ENCODE results near the gene CDKN1A.
"Not testable (repeated sequence)": the region's sequence is repeated elsewhere in the genome, so short reads cannot be mapped to it uniquely, and the experiment has no call there.

The CDKN1A gene

DNA sequence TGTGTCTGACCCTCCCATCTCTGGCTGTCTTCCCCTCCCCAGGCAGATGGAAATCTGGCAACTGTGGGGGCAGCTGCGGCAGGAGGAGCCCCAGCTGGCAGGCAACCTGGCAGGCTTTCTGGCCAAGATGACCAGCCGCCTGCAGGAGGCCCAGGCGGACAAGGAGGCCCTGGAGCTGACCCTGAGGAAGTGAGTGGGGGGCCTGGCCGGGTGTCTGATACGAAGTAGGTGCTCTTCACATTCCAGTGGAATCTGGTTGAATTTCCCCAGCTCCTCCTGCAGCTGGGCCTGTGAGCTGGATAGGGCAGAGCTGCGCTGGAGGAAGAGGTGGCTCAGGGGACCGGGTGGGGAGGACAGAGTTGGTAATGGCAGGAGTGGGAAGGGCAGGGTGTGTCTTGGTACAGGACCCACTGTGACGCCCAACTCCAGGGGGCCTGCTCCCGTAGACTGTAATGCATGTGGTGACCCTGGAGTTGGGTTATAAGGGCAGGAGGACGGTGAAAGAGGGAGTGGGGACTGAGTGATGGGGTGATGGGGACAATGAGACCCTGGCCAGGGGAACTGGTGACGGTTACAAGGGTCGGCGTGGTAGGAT lies 38.8 kb downstream of the CDKN1A start:
- FAIRE-seq (no peak), DNase-seq (ENCODE audit: extremely low spot score, insufficient read length, low read depth) (no peak)

DNA sequence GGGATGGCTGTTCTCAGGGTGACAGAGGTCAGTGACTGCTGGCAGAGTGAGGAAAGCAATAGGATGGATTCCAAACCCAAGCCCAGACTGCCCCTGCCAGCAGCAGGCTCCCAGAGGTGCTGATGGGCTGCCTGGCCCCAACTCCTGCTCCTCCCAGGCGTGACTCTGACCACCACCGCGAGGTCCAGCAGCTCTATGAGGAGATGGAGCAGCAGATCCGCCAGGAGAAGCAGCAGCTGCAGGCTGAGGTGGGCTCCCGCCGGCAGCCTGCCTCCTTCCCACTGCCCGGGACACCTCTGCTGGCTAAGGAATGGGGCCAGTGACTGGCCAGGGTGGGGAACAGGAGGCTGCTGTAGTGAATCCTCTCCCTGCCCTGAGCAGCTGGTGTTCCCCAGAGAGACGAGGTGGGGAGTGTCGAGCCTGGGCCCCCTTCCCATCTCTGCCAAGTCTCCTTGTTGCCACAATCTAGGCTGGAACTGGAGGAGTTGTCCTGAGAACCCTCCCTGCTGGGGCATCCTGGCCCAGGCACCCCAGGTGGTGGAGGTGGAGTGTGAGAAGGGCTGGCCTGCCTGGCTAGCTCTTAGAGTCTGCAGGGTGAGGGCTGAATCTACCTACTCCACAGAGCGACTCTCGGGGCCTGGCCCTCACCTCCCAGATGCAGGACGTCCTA lies 39.5 kb downstream of the CDKN1A start:
- FAIRE-seq (no peak), DNase-seq (ENCODE audit: extremely low spot score, insufficient read length, low read depth) (no peak)

DNA sequence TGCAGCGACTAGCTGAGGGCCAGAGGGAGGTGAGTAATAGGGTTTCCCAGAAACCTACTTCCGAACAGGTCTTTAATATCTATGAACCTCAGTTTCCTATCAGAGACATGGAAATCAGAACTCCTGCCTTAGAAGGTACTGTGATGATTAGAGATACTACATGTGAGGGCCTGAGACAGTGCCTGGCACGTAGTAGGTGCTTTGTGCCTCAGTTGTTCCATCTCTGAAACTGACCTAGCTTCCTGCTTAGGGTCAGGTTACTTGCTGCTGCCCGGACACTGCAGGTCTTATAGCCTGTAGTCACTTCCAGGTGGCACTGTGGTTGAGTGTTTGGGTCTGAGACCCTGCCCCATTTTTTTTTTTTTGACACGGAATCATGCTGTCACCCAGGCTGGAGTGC lies 40.0 kb downstream of the CDKN1A start:
- no peak for FAIRE-seq
- DNase-seq (ENCODE audit: extremely low spot score, insufficient read length, low read depth): no peak

DNA sequence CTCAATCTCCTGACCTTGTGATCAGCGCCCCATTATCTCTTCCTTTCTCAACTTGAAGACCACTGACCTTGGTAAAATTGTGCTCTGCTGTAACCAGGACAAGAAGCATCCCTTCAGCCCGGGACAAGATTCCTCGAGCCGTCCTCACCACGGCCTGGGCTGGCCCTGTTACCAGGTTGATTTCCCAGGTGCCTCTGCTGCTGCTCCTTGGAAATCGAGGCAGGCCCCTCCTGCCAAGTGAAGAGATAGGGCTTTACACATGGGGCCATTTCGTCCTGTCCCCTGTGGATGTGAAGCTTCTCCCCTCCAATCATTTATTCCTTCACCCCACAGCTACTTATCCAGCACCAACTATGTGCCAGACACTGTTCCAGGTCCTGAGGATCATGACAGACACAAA lies 40.6 kb downstream of the CDKN1A start:
- no peak for DNase-seq (ENCODE audit: extremely low spot score, insufficient read length, low read depth)
- no peak for FAIRE-seq

DNA sequence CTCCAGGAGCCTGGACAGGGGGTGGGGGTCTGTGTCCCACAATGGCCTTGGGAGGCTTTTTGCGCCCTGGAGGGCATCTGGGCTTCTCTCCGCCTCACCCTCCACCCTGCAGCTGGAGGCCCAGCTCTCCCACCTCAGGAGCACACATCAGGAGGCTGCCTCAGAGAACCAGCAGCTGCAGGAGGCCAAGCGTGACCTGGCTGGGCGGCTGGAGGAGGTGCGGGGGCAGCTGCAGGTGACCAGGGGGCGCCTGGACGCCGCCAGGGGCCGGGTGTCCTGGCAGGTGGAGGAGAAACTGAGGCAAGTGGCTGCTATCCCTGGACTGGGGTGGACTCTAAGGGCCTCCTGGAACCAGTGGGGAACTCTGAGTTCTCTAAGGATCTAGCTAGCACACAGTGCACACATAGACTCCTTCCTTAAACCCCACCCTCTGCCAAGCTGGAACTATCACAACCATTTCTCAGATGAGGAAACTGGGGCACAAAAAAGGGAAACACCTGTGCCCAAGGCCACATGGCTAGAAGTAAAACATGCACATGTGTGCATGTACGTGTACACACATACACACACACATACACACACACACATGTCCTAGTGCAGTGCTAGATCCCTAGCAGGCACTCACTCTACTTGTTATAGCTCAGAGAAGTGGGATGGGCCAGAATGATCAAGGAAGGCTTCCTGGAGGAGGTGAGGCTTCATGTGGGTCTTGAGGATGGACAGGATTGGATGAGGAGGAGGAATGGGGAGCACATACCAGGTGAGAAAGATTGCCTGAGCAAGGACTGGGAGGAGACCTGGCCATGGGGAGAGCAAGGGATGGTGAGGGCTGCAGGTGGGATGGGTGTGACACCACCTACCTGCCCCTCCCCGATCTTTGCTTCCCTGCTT lies 42.0 kb downstream of the CDKN1A start:
- DNase-seq (ENCODE audit: extremely low spot score, insufficient read length, low read depth) (no peak), FAIRE-seq (no peak)

DNA sequence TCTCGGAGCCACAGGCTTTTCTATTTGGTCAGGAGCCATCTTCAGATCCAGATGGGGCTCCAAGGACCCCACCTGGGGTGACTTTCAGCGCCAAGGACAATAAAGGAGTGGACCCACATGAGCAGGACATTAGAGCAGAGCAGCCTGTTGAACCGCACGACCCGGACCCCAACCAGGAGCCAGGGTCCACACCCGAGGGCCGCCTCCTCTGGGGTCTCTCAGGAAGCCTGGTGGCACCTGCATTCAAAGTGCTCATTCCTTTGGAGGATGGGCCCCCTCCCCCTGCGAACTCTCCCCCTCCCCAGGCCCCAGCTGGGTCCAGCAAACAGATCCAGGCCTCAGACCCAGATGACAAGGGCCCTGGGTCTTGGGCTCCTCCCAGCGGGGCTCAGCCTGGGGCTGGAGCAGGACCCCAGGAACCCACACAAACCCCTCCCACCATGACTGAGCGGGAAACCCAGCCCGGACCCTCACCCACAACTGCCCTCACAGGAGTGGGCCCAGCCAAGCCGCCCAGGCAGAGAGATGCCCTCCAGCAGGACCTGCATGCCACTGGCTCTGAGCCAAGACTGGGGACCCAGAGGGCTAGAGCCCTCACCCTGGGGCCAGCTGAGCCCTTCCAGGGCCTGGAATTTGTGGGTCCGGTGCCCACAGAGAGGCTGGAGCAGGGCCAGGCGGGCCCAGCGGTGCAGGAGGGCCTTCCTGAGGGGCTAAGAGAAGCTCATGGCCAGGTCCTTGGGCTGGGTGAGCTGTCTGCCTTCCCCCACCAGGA lies 43.0 kb downstream of the CDKN1A start:
- FAIRE-seq (no peak), DNase-seq (ENCODE audit: extremely low spot score, insufficient read length, low read depth) (no peak)

DNA sequence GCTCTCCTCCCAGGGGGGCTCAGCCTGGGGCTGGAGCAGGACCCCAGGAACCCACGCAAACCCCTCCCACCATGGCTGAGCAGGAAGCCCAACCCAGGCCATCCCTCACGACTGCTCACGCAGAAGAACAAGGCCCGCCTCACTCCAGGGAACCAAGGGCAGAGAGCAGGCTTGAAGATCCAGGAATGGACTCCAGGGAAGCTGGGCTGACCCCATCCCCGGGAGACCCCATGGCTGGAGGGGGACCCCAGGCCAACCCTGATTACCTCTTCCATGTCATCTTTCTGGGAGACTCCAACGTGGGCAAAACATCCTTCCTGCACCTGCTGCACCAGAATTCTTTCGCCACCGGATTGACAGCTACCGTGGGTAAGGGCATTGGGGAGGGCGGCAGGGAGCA lies 43.9 kb downstream of the CDKN1A start:
- FAIRE-seq: no peak

DNA sequence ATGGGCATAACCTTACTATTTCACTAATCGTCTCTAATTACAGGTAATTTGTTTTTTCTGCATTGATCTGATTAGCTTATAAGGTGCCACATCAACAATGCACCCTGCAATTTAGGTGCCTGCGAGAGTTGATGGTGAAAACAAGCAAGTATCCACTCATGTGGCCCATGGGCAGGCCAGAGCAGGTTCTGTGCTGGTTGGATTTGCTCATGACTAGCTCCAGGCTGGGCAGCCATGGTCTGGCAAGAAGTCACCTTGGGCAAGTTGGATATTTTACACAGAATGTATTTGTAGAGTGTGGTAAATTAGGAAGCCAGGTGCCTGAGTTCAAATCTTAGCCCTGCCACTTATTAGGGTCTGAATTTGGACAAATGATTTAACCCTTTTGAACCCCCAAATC lies 44.4 kb downstream of the CDKN1A start:
- DNase-seq (ENCODE audit: extremely low spot score, insufficient read length, low read depth) (no peak), FAIRE-seq (no peak)

More for the DNA sequence above, 43.9 kb downstream of the CDKN1A start:
- no peak for DNase-seq (ENCODE audit: extremely low spot score, insufficient read length, low read depth)

DNA sequence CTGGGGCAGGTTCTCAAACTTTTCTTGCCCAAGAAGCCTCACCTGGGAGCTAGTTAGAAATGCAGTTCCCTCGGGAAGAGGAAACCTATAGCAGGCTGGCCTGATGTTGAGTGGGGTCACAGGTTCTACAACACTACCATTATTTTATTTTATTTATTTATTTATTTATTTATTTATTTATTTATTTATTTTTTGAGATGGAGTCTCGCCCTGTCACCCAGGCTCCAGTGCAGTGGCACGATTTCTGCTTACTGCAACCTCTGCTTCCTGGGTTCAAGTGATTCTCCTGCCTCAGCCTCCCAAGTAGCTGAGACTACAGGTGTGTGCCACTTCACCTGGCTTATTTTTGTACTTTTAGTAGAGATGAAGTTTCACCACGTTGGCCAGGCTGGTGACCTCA lies 45.5 kb downstream of the CDKN1A start:
- FAIRE-seq; DNase-seq (ENCODE audit: extremely low spot score, insufficient read length, low read depth): not testable (repeated sequence)

DNA sequence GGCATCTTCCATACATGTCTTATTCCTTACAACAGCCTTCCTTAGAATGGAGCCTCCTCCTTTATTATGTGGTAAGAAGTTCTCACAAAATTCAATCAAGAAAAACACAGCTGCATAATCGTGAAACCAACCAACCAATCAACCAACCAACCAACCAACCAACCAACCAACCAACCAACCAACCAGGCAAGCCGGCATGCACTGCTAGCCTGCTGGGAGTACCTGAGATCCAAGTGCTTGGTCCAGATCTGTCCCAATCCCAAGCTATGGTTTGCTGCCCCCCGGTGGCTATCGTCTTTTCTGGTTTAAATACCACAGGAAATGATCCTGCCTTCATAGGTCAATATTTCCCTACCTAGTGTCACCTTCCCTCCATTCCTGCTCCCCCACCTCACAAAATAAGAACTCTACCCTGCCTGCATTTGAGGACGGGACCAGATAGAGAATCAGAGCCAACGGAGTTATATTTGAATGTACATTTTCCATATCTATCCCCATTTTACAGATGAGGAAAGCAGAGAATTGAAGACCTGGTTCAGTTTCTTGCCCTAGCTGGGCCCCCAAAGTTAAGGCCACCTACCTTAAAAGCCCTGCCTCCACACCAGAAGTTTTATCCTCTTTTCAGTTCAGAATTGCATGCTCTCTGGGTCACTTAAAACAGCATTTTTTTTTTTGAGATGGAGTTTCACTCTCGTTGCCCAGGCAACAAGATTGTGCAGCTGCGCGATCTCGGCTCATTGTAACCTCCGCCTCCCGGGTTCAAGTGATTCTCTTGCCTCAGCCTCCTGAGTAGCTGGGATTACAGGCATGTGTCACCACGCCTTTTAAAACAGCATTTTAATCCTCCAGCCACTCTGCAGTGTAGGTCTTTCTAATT lies 46.2 kb downstream of the CDKN1A start:
- FAIRE-seq (peak; percentile 65), DNase-seq (ENCODE audit: extremely low spot score, insufficient read length, low read depth) (no peak)

DNA sequence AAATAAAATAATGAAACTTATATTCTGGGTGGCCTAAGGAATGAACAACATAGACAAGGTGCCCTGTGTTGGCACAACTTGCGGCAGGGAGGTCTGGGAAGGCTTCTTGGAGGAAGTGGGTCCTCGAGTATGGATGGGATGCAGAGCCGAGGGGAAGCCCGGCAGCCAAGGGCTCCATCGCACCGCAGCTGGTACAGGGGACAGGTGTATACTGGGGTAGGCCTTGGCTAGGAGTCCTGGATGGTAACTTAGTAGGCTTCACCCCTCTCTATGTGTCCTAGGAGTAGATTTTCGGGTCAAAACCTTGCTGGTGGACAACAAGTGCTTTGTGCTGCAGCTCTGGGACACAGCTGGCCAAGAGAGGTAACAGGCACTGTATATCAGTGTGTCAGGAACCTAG lies 47.1 kb downstream of the CDKN1A start:
- no peak for FAIRE-seq
- no peak for DNase-seq (ENCODE audit: extremely low spot score, insufficient read length, low read depth)

DNA sequence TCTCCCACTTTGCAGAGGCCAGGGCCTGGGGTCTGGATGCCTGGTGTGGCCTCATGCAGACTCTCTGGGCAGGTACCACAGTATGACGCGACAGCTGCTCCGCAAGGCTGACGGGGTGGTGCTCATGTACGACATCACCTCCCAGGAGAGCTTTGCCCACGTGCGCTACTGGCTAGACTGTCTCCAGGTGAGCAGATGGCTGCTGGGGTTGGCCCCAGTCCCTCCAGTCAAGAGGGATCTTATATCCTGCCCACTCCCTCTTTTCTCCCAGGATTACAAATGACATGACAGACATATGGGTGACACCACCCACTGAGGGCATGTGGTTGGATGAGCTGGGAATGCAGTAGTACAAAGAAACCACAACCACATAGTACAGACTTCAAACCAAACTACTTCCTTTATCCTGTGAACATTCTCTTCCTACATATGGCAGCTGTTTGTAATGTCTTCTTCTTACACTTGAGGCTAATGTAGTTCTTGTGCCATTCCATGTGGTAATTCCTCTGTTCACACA lies 49.0 kb downstream of the CDKN1A start:
- peak; percentile 53 for FAIRE-seq

DNA sequence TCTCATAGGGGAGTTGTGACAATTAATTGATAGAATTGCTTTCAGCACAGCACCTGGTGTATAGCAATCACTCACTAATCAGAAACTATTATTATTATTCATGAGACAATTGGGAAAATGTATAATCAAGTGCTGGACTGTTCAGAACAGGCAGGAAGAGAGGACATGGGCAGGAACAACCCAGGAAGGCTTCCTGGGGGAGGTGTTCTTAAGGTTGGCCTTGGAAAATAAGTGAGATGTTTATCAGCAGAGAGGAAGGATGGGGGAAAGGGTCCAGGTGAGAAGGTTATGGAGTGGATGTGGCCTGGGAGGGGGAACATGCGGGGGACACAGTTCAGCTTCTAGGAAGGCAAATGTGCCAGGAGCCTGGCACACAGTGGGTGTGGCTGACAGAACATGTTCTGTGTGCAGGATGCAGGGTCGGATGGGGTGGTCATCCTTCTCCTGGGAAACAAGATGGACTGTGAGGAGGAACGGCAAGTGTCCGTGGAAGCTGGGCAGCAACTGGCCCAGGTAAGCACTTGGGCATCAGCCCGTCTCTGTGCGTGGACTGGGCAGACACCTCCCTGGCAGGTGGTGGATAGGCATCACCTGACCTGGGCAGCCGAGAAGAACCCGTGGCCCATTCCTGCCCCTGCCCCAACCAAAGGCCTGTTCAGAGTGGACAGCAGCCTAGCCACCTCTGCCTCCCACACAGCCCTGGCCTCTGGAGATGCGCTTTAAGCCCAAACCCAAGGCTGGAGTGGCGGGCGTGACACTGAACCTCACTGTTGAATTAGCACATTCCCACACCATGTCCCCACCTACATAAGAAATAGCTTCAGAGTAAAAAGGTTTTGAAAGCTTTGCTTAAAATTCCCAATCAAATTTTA lies 50.0 kb downstream of the CDKN1A start:
- DNase-seq (ENCODE audit: extremely low spot score, insufficient read length, low read depth) (no peak), FAIRE-seq (no peak)

More for the DNA sequence above, 49.0 kb downstream of the CDKN1A start:
- no peak for DNase-seq (ENCODE audit: extremely low spot score, insufficient read length, low read depth)

DNA sequence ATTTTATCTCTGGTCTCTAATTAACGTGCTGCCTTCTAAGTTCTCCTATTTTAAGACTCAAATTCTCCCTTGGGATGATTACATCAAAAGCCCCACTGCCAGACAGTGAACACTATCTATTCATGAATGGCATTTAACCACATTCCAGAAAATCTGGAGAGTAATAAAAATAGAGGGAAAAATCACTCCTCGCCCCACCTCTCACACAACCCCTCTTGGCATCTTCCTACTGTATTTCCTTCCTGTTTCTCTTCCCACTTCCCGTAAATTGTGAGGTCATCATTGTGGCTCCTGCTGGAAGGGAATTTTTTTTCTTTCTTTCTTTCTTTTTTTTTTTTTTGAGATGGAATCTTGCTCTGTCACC lies 50.6 kb downstream of the CDKN1A start:
- no peak for FAIRE-seq
- no peak for DNase-seq (ENCODE audit: extremely low spot score, insufficient read length, low read depth)

DNA sequence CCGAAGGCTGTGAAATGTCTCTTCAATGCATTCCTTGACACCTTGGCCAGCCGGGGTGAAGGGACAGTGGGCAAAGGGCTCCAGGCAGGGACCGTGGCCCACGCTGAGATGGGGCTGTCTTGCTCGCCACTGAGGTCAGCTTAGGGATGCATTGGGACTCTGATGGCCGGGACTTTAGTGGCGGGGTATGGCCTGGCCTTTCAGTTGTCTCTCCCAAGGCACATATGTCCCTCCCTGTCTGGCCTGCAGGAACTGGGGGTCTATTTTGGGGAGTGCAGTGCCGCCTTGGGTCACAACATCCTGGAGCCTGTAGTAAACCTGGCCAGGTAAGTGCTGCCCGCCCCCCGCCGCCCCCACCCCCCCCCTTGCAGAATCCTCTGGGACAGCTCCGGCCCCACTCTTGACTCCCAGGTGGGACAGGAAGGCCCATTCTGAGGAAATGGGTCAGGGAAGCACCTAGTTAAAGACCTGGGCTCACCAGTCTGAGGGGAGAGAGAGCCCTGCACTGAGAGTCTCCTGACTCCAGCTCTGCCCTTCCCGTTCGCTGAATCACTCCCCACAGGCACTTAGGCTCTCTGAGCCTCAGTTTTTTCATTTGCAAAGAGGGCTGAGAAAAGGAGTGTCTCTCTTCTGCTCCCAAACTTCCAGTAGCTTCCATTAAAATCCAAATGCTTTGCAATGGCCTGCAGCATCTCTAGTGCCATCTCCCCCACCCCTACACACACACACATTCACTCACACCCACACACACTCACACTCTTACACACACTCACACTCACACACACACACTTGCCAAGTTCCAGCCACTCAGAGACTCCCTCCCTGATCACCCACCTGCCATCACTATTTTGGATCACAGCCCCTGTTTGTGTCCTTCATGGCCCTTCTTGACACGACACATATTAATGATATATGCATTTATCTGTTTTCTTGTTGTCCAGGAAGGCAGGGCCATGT lies 52.2 kb downstream of the CDKN1A start:
- DNase-seq (ENCODE audit: extremely low spot score, insufficient read length, low read depth) (no peak), FAIRE-seq (no peak)

DNA sequence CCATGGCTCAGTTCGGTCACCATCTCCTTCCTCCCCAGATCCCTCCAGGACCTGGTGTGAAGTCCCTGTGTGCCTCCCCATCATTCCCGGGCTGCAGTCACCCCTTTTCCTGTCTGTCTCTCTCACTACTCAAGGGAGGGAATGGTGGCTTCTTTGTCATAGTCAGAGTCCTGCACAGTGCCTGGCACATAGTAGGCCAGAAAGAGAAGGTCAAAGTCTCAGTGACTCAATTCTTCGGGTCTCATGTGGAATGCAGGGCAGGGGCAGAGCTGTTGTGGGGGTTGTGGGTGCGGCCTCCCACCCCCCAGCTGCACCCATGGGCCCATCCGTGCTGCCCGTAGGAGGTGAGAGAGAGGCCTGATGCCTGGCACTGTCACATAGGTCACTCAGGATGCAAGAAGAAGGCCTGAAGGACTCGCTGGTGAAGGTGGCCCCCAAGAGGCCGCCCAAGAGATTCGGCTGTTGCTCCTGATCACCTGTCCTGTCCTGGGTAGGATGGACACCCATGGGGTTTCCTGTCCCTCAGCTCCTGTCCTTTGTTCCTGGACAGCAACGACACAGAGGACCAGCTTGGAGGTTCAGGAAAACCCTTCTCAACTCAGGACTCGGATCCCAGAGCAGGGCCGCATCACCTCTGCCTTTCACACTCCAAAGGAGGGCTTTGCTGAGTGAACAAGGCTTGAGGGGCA lies 53.3 kb downstream of the CDKN1A start:
- FAIRE-seq (no peak), DNase-seq (ENCODE audit: extremely low spot score, insufficient read length, low read depth) (no peak)

DNA sequence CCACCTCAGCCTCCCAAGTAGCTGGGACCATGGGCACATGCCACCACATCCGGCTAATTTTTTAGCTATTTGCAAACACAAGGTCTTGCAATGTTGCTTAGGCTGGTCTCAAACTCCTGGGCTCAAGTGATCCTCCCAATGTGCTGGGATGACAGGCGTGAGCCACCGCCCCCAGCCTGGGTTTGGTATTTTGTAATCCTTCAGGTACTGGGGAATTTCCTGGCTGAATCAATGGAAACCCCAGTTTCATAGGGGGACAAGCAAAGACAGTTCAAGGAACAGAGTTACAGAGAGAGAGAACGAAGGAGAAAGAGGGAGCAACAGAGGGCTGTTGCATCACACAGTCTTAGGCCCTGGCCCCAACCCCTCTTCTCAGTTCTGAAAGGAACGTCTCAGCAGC lies 54.8 kb downstream of the CDKN1A start:
- FAIRE-seq (no peak), DNase-seq (ENCODE audit: extremely low spot score, insufficient read length, low read depth) (no peak)

Measured in GM18507 (cell line).